ENCODE data around the gene GDF9. TPM values are rescaled to one million over a fixed set of nuclear protein-coding genes. Genes with fewer than 3 reads are reported as not detected.

The GDF9 gene, protein sequence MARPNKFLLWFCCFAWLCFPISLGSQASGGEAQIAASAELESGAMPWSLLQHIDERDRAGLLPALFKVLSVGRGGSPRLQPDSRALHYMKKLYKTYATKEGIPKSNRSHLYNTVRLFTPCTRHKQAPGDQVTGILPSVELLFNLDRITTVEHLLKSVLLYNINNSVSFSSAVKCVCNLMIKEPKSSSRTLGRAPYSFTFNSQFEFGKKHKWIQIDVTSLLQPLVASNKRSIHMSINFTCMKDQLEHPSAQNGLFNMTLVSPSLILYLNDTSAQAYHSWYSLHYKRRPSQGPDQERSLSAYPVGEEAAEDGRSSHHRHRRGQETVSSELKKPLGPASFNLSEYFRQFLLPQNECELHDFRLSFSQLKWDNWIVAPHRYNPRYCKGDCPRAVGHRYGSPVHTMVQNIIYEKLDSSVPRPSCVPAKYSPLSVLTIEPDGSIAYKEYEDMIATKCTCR
- total RNA-seq: under 0.01 and 0.09 TPM in 2 replicates

DNA sequence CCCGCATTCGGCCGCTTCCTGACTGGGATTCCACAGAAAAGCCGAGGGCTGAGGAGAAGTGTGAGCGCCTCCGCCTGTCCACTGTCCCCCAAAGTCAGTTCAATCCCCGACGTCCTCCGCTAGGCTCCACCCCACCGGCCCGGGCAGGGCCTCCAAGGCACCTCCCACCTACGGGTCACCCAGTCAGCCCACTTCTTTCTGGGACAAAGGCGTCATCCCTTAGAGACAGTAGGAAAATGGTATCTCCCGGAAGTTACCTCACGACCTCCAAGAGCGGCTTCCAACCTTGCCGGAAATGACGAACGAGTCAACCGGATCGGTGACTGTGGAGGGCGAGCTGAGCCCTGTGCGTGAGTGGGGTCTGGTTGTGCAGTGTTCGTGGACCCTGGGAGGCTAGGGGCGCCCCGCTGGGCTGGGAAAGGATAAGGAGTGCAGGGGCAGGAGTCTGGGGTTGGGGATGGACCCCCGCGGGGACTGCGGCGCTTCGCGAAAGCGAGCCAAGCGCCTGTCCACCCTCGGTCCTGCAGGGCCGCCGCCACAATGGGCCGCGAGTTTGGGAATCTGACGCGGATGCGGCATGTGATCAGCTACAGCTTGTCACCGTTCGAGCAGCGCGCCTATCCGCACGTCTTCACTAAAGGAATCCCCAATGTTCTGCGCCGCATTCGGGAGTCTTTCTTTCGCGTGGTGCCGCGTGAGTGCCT lies at the start of gene GDF9, which contains the start of gene UQCRQ:
Gene GDF9, minus strand, starts transcription at position 128 of the 704 bp plus-strand sequence. CDS start 1,936 bp downstream, outside the sequence.
Gene UQCRQ, plus strand, starts transcription at position 301 of the 704 bp plus-strand sequence. Its CDS starts 240 bp downstream, at position 541.

DNA sequence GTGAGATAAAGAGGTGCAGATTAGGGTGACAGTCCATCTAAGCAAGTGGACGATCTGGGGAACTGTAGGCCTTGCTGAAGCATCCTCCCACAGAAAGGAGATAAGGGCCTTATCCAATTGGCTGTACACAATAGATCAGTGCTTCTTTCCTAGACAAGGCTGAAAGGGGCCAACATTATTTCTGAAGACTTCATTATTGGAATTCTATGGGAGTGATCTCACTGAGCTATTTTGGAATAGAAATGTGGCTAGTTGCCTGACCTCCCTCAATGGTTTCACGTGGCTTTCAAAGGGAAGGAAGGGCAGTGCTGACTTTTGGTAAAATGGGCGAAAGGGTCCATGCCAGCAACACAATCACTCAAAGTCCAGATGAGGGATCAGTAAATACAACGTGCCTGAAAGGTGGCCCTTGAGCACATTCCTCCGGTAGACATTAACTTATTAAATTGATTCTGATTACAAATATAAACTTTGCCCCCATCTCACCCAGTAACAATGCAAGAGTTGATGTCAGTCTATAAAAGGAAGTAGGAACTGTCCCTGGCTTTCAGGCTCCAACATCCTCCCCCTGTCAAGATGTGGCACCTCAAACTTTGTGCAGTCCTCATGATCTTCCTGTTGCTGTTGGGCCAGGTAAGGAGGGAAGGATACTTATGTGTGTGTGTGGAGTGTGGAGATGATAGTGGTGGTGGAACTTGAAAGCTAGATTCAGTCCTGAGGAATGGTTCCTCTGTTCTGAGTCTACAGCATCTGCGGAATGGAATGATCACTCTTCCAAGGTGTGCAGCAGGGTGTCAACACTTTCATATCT lies 7.1 kb upstream of the GDF9 start, which contains the start of gene LEAP2:
Gene LEAP2, plus strand, starts transcription at position 550 of the 811 bp plus-strand sequence. Its CDS starts 27 bp downstream, at position 577.

DNA sequence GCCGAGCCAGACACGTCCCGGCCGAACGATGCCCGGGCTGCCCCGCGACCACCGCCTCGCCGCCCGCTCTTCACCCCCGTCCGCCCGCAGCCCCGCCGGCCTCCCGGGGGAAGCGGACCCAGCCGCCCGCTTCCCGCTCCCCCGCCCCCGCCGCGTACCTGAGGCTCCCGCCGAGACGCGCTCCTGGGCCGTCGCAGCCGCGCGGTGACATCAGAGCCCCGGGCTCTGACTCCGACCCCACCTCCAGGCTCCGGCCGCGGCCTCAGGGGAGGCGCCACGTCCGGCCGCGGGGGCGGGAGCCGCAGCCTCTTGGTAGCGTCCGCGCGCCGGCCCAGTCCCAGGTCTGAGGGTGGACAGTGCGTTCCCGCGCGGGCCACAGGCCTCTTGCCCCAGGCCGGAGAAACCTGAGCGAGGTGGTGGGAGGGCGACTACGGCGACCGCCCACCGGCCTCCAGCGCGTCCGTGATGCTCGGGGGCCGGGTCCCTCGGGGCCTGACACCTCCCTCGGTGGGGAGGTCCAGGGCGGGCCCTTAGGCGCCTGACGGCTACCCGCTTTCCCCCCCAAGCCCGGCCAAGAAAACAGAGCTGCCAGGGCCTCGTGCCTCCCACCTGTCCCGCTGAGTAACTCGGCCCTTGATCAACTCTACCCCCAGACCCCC lies 35.7 kb downstream of the GDF9 start, which contains the start of gene SHROOM1:
Gene SHROOM1, minus strand, starts transcription at position 212 of the 659 bp plus-strand sequence. CDS start 4,507 bp downstream, outside the sequence.

DNA sequence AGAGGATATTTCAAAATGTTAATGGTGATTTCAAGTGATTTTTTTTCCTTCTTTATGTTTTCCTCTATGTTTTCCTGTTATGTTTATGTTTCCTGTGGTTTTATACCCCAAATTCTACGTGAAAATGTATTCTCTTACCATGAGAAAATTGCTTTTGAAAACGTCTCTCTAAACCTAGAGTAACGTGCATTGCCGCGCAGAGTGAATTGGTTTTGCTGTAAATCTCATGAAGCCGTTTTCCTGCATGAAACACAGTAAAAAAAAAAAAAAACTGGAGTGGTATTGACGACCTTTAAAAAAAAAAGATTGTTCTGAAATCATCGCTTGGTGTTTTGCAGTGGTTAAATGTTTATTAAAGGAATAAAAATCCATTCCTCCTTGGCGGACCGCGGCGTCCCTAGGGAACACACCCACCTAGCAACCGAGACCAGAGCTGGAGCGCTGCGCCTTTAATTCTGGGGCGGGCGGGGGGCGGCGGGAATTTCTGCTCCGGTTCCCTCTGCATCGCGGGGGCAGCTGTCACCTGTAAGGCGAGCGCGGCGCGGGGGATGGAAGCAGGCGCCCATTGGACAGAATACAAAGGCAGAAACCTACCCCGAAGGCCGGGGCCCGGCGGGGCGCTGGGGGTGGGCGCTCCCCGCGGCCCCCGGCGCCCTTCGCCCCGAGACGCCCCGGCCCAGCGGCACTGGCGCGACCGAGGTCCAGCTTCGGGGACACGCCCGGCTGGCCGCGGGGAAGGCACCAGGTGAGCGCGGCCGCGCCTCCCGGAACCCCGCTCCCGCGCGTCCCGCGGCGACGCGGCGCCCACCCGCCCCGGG lies 53.3 kb downstream of the GDF9 start, which contains the start of gene SOWAHA:
Gene SOWAHA, plus strand, starts transcription at position 522 of the 818 bp plus-strand sequence. CDS start 320 bp downstream, outside the sequence.

Other genes starting within 250 kb of the GDF9 start
- not detected in 2 replicates for gene IL13, start 208.3 kb downstream of the GDF9 start, total RNA-seq
- not detected in 2 replicates for gene IL4, start 192.5 kb downstream of the GDF9 start, total RNA-seq
- gene KIF3A, start 128.9 kb downstream of the GDF9 start, total RNA-seq: 3.9 and 7.6 TPM in 2 replicates
- under 0.01 and 0.11 TPM in 2 replicates for gene CCNI2, start 119.0 kb downstream of the GDF9 start, total RNA-seq
- gene SEPTIN8, start 89.2 kb downstream of the GDF9 start, total RNA-seq: 28.2 and 28.5 TPM in 2 replicates
- under 0.01 TPM in 1 of 2 replicates, not detected in the other for gene SOWAHA, start 53.2 kb downstream of the GDF9 start, total RNA-seq
- 2.1 and 2.4 TPM in 2 replicates for gene SHROOM1, start 35.8 kb downstream of the GDF9 start, total RNA-seq
- gene UQCRQ, start 173 bp upstream of the GDF9 start, total RNA-seq: 72.2 and 74.8 TPM in 2 replicates
- gene LEAP2, start 7.2 kb upstream of the GDF9 start, total RNA-seq: 0.09 and 0.11 TPM in 2 replicates
- gene AFF4, start 97.2 kb upstream of the GDF9 start, total RNA-seq: 26.6 and 28.7 TPM in 2 replicates
- 14.3 and 16.7 TPM in 2 replicates for gene ZCCHC10, start 160.1 kb upstream of the GDF9 start, total RNA-seq
- 88.4 and 121 TPM in 2 replicates for gene HSPA4, start 185.5 kb upstream of the GDF9 start, total RNA-seq